ENCODE data around the gene ARID1B. TPM values are rescaled to one million over a fixed set of nuclear protein-coding genes. Genes with fewer than 3 reads are reported as not detected.

The ARID1B gene
- total RNA-seq, 1 experiment from 2014 or later, result 58.8 TPM

DNA sequence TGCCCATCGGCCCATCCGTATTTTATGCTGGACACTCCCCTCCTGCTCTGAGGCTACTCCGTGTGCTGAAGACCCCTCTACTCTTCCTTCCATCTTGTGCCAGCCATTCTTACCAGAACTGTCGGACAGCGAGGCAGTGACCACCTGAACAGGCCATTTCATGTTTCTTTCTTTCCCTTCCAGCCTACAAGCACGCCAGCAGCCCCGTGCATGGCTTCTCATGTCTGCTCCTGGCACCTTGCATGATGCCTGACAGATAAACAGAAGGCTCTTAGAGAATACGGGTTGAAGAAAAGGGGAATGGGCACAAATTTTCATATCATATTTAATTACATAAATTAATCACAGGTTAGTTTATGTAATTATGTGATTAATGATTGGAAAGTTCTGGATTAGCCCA, 95.7 kb downstream of the ARID1B start:
- Mint-ChIP-seq H3K27ac (ENCODE audit: unreplicated experiment) (no peak overlapping the region), H3K9me3 (ENCODE audit: unreplicated experiment) (no peaks in the 10 kb centered on the region), H3K4me1 (ENCODE audit: low read depth, unreplicated experiment) (no peaks in the 10 kb centered on the region), H3K4me3 (ENCODE audit: unreplicated experiment) (no peak overlapping the region), H3K27me3 (ENCODE audit: insufficient read depth, unreplicated experiment) (no peaks in the 10 kb centered on the region), H3K36me3 (ENCODE audit: insufficient read depth, unreplicated experiment) (peaks cover under 1% of the 10 kb centered on the region)
- Histone ChIP-seq H3K36me3 (ENCODE audit: control insufficient read depth, insufficient read depth, low read length) (no peaks in the 10 kb centered on the region), H3K4me3 (ENCODE audit: low read depth, low read length) (no peak overlapping the region), H3K4me1 (no peaks in the 10 kb centered on the region), H3K27me3 (replicated peaks; ENCODE audit: control insufficient read depth, insufficient read depth, low read length) (no peaks in the 10 kb centered on the region), H3K9me3 (no peaks in the 10 kb centered on the region)
- POLR2A ChIA-PET, result no interaction called here
- no peak for DNase-seq
- TF ChIP-seq, protein P1, sequence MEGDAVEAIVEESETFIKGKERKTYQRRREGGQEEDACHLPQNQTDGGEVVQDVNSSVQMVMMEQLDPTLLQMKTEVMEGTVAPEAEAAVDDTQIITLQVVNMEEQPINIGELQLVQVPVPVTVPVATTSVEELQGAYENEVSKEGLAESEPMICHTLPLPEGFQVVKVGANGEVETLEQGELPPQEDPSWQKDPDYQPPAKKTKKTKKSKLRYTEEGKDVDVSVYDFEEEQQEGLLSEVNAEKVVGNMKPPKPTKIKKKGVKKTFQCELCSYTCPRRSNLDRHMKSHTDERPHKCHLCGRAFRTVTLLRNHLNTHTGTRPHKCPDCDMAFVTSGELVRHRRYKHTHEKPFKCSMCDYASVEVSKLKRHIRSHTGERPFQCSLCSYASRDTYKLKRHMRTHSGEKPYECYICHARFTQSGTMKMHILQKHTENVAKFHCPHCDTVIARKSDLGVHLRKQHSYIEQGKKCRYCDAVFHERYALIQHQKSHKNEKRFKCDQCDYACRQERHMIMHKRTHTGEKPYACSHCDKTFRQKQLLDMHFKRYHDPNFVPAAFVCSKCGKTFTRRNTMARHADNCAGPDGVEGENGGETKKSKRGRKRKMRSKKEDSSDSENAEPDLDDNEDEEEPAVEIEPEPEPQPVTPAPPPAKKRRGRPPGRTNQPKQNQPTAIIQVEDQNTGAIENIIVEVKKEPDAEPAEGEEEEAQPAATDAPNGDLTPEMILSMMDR (IDR thresholded peaks at IDR 0.05; ENCODE audit: insufficient read depth in 1 of 2, low read depth in 1 of 2, low read length in 1 of 2, severe bottlenecking in 1 of 2, unreplicated experiment in 1 of 2), result no peak
- intact Hi-C loops (cut with micrococcal nuclease; ENCODE audit: unreplicated experiment), result no loop called here
- CTCF ChIA-PET, result no interaction called here
- BruUV-seq (replicated peaks), result no TSS peak

DNA sequence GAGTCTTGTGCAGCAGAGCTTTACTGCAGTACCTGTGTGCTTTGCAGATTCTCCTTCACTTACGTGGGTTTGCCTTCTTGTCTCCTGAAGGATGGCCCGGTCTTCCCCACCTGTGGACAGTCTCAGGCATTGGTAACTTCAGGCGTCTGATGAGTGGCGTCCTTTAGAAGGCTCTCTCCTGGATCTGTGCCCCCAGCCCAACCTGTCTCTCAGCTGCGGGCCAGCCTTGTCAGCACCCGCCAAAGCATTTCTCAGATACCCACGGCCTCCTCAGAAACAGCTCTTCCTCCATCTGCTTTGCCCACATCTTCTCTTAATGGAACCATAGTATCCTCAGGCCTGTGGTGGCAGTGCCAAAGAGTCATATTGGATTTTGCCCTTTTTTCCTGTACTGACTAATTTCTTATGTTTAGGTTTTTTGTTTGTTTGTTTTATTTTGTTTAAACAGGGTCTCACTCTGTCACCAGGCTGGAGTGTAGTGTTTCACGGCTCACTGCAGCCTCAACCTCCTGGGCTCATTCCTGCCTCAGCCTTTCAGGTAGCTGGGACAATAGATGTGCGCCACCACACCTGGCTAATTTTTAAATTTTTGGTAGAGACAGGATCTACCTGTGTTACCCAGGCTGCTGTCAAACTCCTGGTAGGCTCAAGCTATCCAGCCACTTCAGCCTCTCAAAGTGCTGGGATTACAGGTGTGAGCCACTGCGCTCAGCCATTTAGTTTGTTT, 96.6 kb downstream of the ARID1B start:
- TF ChIP-seq, protein P1 (IDR thresholded peaks at IDR 0.05; ENCODE audit: insufficient read depth in 1 of 2, low read depth in 1 of 2, low read length in 1 of 2, severe bottlenecking in 1 of 2, unreplicated experiment in 1 of 2), result no peak
- H3K36me3 ChIP-seq (ENCODE audit: control insufficient read depth, insufficient read depth, low read length), result no peaks in the 10 kb centered on the region
- intact Hi-C loops (cut with micrococcal nuclease; ENCODE audit: unreplicated experiment), result no loop called here
- H3K4me1 ChIP-seq, result no peaks in the 10 kb centered on the region
- ChIA-PET POLR2A (no interaction called here), CTCF (no interaction called here)
- BruUV-seq (replicated peaks), result no TSS peak
- H3K9me3 ChIP-seq, result no peaks in the 10 kb centered on the region
- no peak overlapping the region for H3K27ac Mint-ChIP-seq (ENCODE audit: unreplicated experiment)
- no peaks in the 10 kb centered on the region for H3K27me3 ChIP-seq (replicated peaks; ENCODE audit: control insufficient read depth, insufficient read depth, low read length)
- H3K36me3 Mint-ChIP-seq (ENCODE audit: insufficient read depth, unreplicated experiment), result peaks cover 5% of the 10 kb centered on the region
- H3K4me1 Mint-ChIP-seq (ENCODE audit: low read depth, unreplicated experiment), result no peaks in the 10 kb centered on the region
- no peak overlapping the region for H3K4me3 Mint-ChIP-seq (ENCODE audit: unreplicated experiment)
- DNase-seq, result no peak
- no peaks in the 10 kb centered on the region for H3K9me3 Mint-ChIP-seq (ENCODE audit: unreplicated experiment)
- H3K27me3 Mint-ChIP-seq (ENCODE audit: insufficient read depth, unreplicated experiment), result no peaks in the 10 kb centered on the region
- no peak overlapping the region for H3K4me3 ChIP-seq (ENCODE audit: low read depth, low read length)

DNA sequence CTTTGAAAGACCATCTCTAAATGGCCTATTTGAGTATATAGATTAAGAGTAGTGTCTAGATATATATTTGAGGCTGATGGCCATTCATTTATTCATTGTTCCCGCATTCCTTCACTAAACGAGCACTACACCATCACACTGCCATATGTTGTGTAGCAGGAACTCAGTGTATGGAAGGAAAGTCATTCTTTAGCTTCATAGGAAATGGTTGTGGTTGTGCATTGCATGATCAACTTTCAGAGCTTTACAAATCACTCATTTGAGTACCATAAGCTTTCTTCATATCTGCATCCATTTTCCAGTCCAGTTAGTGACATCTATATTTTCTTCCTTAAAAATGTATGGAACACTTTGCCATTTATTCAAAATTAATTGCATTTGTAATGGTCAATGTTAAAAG, 97.9 kb downstream of the ARID1B start:
- H3K9me3 Mint-ChIP-seq (ENCODE audit: unreplicated experiment), result no peaks in the 10 kb centered on the region
- POLR2A ChIA-PET, result no interaction called here
- TF ChIP-seq, protein P1 (IDR thresholded peaks at IDR 0.05; ENCODE audit: insufficient read depth in 1 of 2, low read depth in 1 of 2, low read length in 1 of 2, severe bottlenecking in 1 of 2, unreplicated experiment in 1 of 2), result no peak
- Histone ChIP-seq H3K9me3 (no peaks in the 10 kb centered on the region), H3K4me1 (peaks cover 8% of the 10 kb centered on the region; the same call in 1 of the 2 replicates), H3K36me3 (ENCODE audit: control insufficient read depth, insufficient read depth, low read length) (no peaks in the 10 kb centered on the region), H3K27me3 (replicated peaks; ENCODE audit: control insufficient read depth, insufficient read depth, low read length) (no peaks in the 10 kb centered on the region), H3K4me3 (ENCODE audit: low read depth, low read length) (no peak overlapping the region)
- no peak overlapping the region for H3K4me3 Mint-ChIP-seq (ENCODE audit: unreplicated experiment)
- CTCF ChIA-PET, result no interaction called here
- H3K27ac Mint-ChIP-seq (ENCODE audit: unreplicated experiment), result no peak overlapping the region
- intact Hi-C loops (cut with micrococcal nuclease; ENCODE audit: unreplicated experiment), result no loop called here
- DNase-seq, result no peak
- no TSS peak for BruUV-seq (replicated peaks)
- peaks cover 5% of the 10 kb centered on the region for H3K36me3 Mint-ChIP-seq (ENCODE audit: insufficient read depth, unreplicated experiment)
- H3K27me3 Mint-ChIP-seq (ENCODE audit: insufficient read depth, unreplicated experiment), result no peaks in the 10 kb centered on the region
- H3K4me1 Mint-ChIP-seq (ENCODE audit: low read depth, unreplicated experiment), result peaks cover 4% of the 10 kb centered on the region

All from Caco-2 (cell line).